Germinal center (tissue), 1 donor: ENCODE data around the gene HSPB9.

Source experiments
- DNase-seq: peaks from one replicate; pipeline ENCODE4 v3.0.0; 2012; ENCODE audit warnings: mixed read lengths, low spot score

The HSPB9 gene, protein sequence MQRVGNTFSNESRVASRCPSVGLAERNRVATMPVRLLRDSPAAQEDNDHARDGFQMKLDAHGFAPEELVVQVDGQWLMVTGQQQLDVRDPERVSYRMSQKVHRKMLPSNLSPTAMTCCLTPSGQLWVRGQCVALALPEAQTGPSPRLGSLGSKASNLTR

DNA sequence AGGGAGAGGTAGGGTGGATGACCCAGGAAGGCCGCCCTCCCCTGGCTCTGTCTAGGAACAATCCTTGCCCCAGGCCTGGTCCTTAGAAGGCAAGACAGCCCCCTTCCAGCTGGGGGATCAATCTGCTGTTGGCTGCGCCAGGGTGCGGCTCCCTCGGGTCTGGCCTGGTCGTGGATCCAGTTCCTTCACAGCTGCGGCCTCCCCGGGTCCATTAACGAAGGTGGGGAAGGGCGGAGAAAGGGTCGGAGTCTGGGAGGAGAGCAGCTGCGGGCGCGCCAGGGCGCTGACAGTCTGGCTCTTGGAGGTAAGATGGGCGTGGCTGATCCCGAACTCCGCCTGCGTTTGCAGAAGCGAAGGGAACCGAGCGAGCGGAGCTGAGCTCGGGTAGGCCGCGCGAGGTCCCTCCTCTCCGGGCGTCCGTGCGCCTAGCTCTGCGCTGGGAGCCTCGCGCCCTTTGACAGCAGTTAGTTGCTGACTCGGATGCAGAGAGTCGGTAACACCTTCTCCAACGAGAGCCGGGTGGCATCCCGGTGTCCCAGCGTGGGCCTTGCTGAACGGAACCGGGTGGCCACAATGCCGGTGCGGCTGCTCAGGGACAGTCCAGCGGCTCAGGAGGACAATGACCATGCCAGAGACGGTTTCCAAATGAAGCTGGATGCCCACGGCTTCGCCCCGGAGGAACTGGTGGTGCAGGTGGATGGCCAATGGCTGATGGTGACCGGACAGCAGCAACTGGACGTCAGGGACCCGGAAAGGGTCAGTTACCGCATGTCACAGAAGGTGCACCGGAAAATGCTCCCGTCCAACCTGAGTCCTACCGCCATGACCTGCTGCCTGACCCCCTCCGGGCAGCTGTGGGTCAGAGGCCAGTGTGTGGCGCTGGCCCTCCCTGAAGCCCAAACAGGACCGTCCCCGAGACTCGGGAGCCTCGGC lies at the start of gene HSPB9:
TSS of gene HSPB9 (plus strand) at position 434 of the 933 bp plus-strand sequence. CDS start at position 481, 47 bp downstream.
- no peak for DNase-seq

GRCh38 chr17:42075789-42076188 lies 46.8 kb upstream of the HSPB9 start:
- no peak for DNase-seq

DNA sequence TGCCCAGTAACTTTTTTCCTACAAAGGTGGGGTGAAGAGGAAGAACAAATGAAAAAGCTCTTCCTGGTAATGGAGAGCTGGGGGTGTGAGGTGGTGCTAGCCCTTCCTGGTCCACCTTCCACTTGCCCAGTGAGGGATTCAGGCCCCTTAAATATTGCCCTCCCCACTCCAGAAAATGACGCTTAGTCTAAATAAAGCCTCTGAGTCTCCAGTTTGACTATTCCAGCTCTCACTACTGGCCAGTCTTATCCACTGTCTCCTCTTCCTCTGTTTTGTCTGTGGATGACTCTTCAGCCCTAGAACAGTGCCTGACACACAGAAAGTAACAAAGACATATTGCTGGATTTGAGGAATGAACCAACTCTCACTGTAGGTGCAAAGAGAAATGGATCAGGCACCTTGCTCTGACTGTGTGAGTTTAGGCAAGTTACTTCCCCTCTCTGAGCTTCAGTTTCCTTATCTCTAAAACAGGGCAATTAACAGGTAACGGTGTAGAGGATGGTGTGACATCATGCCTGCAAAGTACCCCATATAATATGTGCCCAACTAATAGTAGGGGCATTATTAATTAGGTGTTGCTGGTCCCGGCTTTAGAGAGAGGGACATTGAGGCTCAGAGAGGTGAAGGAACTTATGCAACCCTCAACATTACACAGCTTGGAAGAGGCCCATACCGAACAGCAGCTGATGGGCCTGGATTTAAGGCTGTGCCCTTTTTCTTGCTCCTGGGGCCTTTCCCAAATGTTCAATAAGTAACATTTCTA lies 45.6 kb upstream of the HSPB9 start:
- no peak for DNase-seq

DNA sequence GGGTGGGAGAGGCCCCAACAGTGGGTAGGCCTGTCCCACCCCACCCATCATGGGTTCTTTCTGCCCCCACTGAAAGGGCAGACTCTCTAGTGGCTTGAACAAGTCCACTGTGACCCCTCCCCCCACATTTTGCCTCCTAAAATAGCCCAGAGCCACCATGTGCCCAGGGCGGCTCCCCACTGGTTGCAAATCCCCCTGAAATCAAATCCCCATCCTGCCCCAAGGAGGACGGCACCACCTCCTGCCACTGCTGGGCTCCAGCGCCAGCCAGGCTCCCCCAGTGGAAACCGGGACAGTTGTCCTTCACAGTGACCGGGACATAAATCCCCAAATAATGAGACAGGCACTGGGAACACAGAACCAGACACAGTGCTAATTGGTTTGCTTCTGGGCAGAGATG lies 44.8 kb upstream of the HSPB9 start:
- no peak for DNase-seq

GRCh38 chr17:42078396-42079043 lies 44.1 kb upstream of the HSPB9 start:
- no peak for DNase-seq

GRCh38 chr17:42079541-42079940 lies 43.1 kb upstream of the HSPB9 start:
- no peak for DNase-seq

DNA sequence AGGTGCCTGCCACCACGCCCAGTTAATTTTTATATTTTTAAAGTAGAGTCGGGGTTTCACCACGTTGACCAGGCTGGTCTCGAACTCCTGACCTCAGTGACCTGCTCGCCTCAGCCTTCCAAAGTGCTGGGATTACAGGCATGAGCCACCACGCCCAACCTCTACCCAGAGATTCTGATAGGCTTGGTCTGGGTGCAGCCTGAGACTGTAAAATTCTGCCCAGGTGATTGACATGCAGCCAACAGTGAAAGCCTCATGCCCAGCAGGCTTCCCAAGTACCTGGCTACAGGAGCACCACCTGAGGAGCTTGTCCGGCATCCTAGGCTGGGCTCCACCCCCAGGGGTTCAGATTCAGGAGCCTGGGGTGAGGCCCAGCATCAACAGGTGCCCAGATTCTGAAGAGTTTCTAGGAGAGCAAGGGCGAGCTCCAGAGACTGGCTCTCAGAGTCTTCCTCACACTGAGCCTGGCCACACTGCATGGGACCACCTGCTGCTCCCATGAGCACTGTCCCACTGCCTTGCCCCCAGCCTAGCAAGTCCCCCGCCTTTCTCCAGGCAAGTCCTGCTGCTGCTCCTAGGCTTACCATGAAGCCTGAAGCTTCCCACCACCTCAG lies 41.0 kb upstream of the HSPB9 start:
- no peak for DNase-seq

DNA sequence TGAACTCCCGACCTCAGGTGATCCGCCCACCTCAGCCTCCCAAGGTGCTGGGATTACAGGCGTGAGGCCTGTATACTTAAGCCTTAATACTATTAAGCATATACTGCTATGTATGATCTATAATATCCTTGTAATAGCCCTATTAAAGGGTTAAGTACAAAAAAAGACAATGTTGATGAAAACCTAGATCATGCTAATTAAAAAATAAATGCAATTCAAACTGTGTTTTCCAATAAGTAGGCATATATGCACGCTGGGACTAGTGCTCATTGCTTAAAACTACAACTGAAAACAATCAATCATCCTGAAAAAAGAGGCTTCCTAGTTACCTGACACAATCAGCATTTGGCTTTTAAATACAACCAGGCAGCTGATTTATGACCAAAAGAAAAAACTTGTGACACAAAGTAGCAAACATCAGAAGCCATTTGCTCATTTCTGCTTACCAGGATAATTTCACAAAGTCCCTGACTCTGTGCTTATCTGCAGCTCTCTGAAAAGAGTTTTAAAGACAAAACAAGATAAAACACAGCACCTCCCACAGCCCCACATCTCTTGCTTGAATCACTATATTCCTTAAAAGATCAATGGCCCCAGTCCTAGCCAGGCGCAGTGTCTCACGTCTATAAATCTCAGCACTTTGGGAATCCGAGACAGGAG lies 35.4 kb upstream of the HSPB9 start:
- no peak for DNase-seq

- DNase-seq: no peak
Observed at GRCh38 chr17:42087736-42088705, 34.6 kb upstream of the HSPB9 start.

DNA sequence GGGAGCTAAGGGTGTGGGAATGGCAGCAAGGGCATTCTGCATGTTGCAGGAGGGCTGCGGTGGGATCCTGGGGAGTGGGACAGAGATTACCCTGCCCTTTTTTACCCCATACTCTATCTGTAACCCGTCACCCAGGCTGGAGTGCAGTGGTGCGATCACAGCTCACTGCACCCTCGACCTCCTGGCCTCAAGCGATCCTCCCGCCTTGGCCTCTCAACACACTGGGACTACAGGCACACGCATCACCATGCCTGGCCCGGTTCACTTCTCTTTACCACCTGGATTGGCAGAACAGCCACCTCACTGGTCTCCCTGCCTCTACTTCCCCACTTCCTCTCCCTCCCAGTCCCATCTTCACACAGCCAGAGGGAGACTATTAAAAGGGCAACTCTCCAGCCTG lies 33.9 kb upstream of the HSPB9 start:
- DNase-seq: no peak

- no peak for DNase-seq
Observed at GRCh38 chr17:42090964-42091790, 31.4 kb upstream of the HSPB9 start.

DNA sequence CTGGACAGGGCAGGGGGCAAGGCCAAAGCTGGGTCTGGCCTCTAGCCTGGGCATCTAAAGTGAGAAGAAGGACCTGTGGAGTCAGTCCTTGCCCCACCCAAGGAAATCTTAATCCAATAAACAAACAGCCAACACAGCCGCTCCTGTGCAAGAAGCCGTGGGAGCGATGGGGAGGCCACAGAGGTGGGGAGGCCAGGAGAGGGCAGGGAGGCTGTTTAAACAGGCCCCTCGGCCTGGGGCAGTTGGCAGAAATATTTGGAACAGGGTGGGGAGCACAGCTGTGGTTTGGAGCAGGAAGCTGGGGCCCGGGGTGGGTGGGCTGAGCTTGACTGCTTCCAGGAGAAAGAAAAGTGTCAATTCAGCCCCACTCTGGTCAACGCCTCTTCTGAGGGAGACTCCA lies 29.7 kb upstream of the HSPB9 start:
- no peak for DNase-seq

DNA sequence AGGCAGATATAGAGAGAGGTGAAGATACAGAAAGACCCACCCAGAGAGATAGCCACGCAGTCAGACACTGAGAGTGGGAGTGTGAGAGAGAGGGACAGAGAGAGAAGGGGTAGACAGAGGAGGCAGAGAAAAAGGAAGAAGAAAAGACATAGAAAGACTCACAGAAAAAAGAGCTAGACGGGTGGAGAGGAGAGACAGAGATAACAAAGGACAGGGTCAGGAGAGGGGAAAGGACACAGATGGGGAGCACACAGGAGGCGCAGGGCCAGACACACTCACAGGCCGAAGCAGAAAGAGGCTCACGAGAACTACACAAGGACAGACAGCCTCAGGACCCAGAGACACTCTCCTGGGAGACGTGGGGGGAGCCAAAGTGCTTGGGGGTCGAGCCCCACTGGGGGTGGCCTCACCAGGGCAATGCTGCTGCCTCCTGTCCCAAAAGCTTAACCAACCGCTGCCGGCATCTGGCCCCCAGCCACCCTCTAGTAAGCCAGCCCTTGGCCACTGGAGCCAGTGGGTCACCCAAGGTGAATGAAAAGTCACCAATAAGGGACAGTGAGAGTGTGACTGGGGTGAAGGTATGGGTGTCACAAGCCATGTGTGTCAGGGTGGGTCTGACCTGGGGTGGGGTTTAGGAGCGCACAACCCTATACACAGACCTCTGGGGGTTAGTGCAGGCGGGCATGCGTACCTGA lies 28.1 kb upstream of the HSPB9 start:
- DNase-seq: no peak

DNA sequence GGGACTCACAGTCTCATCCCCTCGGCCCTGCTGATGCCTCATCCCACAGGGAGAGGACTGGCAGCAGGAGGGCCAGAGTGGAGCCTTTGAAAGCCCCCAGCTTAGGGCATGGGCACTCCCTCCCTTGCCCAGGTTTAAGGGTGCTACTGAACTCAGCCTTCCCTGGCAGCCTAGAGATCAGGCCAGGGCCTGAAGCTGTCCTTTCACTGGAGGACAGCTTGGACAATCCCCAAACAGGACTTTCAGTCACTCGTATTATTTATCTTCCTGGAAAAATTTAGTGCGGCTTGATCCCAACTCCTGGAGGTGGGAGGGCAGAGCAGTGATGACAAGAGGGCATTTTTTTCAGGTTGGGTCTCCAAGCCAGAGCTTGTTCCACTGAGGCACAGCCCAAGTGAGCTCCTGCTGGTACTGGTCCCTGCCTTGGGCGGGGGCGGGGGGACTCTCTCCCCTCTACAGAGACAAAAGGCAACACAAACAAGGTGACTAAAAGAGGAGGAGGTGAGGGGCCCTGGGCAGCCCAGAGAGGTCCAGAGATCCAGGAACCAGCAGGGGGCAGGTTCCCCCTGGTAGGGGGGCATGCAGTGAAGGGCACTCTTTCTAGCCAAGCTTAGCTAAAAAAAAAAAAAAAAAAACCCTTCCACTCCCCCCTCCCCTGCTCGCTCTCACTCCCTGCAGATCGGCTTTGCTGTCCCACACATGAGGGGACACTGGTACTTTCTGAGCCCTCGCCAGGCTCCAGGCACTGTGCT lies 26.1 kb upstream of the HSPB9 start:
- no peak for DNase-seq

GRCh38 chr17:42097691-42098631 lies 24.6 kb upstream of the HSPB9 start, which contains the start of gene ZNF385C:
ZNF385C (minus strand) TSS chr17:42098473; CDS start chr17:42063056, 35,417 bp downstream.
- DNase-seq: peak; percentile 69

DNA sequence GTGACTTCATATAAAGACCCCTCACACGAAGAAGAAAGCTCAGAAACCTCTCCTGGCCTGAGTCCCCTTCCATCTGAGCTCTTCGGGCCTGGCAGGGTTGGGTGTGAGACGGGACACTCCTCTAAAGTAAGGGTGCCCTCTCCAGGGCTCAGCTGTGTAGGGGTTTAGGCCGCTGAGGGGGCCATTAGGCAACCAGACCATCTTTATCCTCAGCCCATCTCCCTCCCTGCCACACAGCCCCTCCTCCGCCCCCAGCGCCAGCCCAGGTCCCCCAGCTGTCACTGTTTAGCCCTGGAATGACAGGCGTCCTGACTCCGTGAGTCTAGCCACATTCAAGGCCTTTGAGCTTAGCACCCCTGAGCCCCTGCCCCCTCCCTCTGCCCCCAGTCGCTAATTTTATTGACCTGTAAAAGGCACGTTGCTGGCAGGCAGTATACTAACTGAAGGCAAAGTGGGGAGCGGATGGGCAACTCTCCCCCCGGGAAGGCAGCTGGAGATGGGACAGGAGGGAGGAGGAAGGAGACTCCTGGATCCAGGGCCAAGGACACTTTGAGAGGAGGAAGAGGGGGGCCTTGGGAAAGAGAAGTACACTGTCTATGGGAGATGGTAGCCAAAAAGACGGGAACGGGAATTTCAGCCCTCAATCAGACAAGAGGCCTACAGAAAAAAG lies 23.7 kb upstream of the HSPB9 start:
- no peak for DNase-seq
